ENCODE data around the gene ZNF512B.
A peak's percentile ranks its signal among the peaks of the same experiment; 100 is the strongest.

Gene ZNF512B

GRCh38 chr20:63929071-63929470 is 40.7 kb downstream of the ZNF512B start:
- no peak for DNase-seq

GRCh38 chr20:63926298-63926697 is 43.4 kb downstream of the ZNF512B start:
- DNase-seq: no peak

GRCh38 chr20:63924241-63924640 is 45.5 kb downstream of the ZNF512B start:
- no peak for DNase-seq

- no peak for DNase-seq
Measured at GRCh38 chr20:63923651-63924050, 46.1 kb downstream of the ZNF512B start.

GRCh38 chr20:63920226-63920625 is 49.5 kb downstream of the ZNF512B start:
- DNase-seq: no peak

- DNase-seq: no peak
Measured at GRCh38 chr20:63919130-63919529, 50.6 kb downstream of the ZNF512B start.

GRCh38 chr20:63917811-63918210 is 51.9 kb downstream of the ZNF512B start:
- no peak for DNase-seq

GRCh38 chr20:63916371-63916939 is 53.3 kb downstream of the ZNF512B start:
- peak; percentile 5 for DNase-seq

- DNase-seq: no peak
Measured at GRCh38 chr20:63915471-63915870, 54.3 kb downstream of the ZNF512B start.

- no peak for DNase-seq
Measured at GRCh38 chr20:63913768-63914167, 56.0 kb downstream of the ZNF512B start.

GRCh38 chr20:63911176-63911575 is 58.6 kb downstream of the ZNF512B start:
- peak; percentile 85 for DNase-seq

- DNase-seq: peak; percentile 29
Measured at GRCh38 chr20:63908008-63908682, 61.6 kb downstream of the ZNF512B start.
